Esophagus squamous epithelium (tissue), 5 donors: ENCODE measurements around the gene PGK1. TPM values are rescaled to one million over a fixed set of nuclear protein-coding genes. Genes with fewer than 3 reads are reported as not detected.
"Not testable (repeated sequence)": the region's sequence is repeated elsewhere in the genome, so short reads cannot be mapped to it uniquely, and the experiment has no call there.

Experiments used
- DNase-seq: peaks from one replicate; lab custom pipeline; 2025; lab: John Stamatoyannopoulos, UW
- H3K27ac ChIP-seq, 4 donors: fragments of 200-600 bp; sonication (generic); one replicate each; pipeline ENCODE4 v1.5.1; 2016 to 2019; ENCODE audit warnings: mild to moderate bottlenecking in 1 of 4
- H3K27me3 ChIP-seq, 4 donors: fragments of 200-600 bp; sonication (generic); 1 replicate in 3 of 4; 2 replicates in 1 of 4; pipeline versions ENCODE4 v1.5.1 to v1.6.0; 2017 to 2021; ENCODE audit warnings: antibody characterized with exemption in 1 of 4
- H3K36me3 ChIP-seq, 3 donors: fragments of 200-600 bp; sonication (generic); one replicate each; pipeline ENCODE4 v1.5.1; 2016 to 2019
- H3K4me1 ChIP-seq, 3 donors: fragments of 200-600 bp; sonication (generic); one replicate each; pipeline ENCODE4 v1.5.1; 2017 to 2019
- H3K4me3 ChIP-seq, 4 donors: fragments of 200-600 bp; sonication (generic); 1 replicate in 3 of 4; 2 replicates in 1 of 4; pipeline ENCODE4 v1.5.1; 2016 to 2019; ENCODE audit warnings: mild to moderate bottlenecking in 2 of 4, moderate library complexity in 1 of 4
- H3K9me3 ChIP-seq, 3 donors: fragments of 200-600 bp; sonication (generic); one replicate each; pipeline ENCODE4 v1.5.1; 2016 to 2019
- POLR2A ChIP-seq, 4 donors: fragments of 450-650 bp; IDR thresholded peaks; one replicate each; pipeline ENCODE4 v1.6.1; 2017; ENCODE audit warnings: antibody characterized with exemption in 4 of 4, mild to moderate bottlenecking in 4 of 4, moderate library complexity in 3 of 4
- WGBS, 2 donors: methylation state at CpG; one replicate each; pipeline ENCODE4 v1.1.5; 2018; 5-methylcytosine and 5-hydroxymethylcytosine counted together
- intact Hi-C: fragments of 100-400 bp; cut with DNase I; formaldehyde crosslinking; loops from one replicate; pipeline ENCODE4 v1.15.0; 2022
- total RNA-seq, 4 donors: library from RNA; depleted of rRNA; stranded (reverse); fragments of >200 nt; gene quantifications; one replicate each; pipeline ENCODE4 v1.1.0, GENCODE V29; 2016
- TF ChIP-seq, protein P1 (sequence below), 6 experiments: fragments of 450-650 bp in 4 of 6; fragments of 200-600 bp in 2 of 6; sonication (generic) in 2 of 6; IDR thresholded peaks; one replicate each; pipeline ENCODE4 v1.5.1; 2016 to 2019; ENCODE audit warnings: antibody characterized with exemption in 6 of 6, mild to moderate bottlenecking in 4 of 6, moderate library complexity in 4 of 6
- donor health status: DM: yes; HTN: yes; CAD: no.

Gene PGK1
- 100 to 1,000 TPM; 179 to 377 (median 336) TPM for total RNA-seq

DNA sequence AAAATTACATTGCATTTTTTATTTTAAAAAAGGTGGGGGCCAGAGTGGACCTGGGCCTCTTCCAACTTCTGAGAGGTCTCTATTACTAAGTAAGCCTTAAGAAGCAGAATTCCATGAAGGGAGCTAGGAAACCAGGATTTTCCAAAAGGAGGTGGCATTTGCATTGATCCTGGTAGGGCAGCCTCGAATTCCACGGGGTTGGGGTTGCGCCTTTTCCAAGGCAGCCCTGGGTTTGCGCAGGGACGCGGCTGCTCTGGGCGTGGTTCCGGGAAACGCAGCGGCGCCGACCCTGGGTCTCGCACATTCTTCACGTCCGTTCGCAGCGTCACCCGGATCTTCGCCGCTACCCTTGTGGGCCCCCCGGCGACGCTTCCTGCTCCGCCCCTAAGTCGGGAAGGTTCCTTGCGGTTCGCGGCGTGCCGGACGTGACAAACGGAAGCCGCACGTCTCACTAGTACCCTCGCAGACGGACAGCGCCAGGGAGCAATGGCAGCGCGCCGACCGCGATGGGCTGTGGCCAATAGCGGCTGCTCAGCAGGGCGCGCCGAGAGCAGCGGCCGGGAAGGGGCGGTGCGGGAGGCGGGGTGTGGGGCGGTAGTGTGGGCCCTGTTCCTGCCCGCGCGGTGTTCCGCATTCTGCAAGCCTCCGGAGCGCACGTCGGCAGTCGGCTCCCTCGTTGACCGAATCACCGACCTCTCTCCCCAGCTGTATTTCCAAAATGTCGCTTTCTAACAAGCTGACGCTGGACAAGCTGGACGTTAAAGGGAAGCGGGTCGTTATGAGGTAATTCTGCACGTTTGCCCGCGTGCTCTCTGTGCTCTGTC, at the start of gene PGK1:
PGK1 (plus strand) TSS at position 626 of the 824 bp plus-strand sequence; CDS start at position 719, 93 bp downstream.
- 0 to 41% methylated on average over 3 to 30 of the region's 72 CpGs for WGBS, 2 donors
- peak within 1 kb of the TSS; percentile 58 to 79 (median 76) for H3K4me3 ChIP-seq
- peak; percentile 73 for DNase-seq
- no peaks in the 10 kb centered on the region for H3K9me3 ChIP-seq
- H3K36me3 ChIP-seq: no peaks in the 10 kb centered on the region
- TF ChIP-seq POLR2A (IDR thresholded peaks at IDR 0.05): peak in 3 of 4 donors; percentile 27 to 95 (median 93)
- TF ChIP-seq, protein P1, sequence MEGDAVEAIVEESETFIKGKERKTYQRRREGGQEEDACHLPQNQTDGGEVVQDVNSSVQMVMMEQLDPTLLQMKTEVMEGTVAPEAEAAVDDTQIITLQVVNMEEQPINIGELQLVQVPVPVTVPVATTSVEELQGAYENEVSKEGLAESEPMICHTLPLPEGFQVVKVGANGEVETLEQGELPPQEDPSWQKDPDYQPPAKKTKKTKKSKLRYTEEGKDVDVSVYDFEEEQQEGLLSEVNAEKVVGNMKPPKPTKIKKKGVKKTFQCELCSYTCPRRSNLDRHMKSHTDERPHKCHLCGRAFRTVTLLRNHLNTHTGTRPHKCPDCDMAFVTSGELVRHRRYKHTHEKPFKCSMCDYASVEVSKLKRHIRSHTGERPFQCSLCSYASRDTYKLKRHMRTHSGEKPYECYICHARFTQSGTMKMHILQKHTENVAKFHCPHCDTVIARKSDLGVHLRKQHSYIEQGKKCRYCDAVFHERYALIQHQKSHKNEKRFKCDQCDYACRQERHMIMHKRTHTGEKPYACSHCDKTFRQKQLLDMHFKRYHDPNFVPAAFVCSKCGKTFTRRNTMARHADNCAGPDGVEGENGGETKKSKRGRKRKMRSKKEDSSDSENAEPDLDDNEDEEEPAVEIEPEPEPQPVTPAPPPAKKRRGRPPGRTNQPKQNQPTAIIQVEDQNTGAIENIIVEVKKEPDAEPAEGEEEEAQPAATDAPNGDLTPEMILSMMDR (IDR thresholded peaks at IDR 0.05): no peak
- peaks cover 0 to 42% (median 8%) of the 10 kb centered on the region in 3 donors for H3K4me1 ChIP-seq
- intact Hi-C loops: no loop called here
- H3K27me3 ChIP-seq: no peaks in the 10 kb centered on the region
- peak within 1 kb of the TSS; percentile 92 to 97 (median 95) for H3K27ac ChIP-seq

DNA sequence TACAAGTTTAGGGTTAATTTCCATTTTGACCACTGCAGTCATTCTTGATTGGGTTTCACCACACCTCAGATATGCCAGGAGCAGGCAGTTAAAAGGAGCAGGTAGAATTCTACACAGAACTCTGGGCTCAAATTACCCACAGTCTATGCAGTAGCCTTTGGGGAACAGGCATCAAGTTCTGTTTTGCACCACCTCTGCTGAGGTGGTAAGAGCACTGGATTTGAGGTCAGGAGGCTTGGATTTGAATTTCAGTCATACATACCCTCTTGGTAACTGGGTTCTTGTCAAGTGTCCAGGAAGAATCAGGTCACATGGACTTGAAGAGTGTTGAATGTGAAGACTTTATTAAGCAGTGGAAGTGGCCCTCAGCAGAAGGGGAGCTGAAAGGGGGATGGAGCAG, 40.4 kb upstream of the PGK1 start:
- no peak for DNase-seq
- Histone ChIP-seq H3K36me3 (no peaks in the 10 kb centered on the region), H3K27me3 (no peaks in the 10 kb centered on the region), H3K4me3 (no peak overlapping the region), H3K9me3 (no peaks in the 10 kb centered on the region), H3K4me1 (peaks cover 0 to 10% (median 5%) of the 10 kb centered on the region in 3 donors), H3K27ac (no peak overlapping the region)
- TF ChIP-seq, protein P1 (IDR thresholded peaks at IDR 0.05): no peak
- TF ChIP-seq POLR2A (IDR thresholded peaks at IDR 0.05): no peak
- intact Hi-C loops: no loop called here

DNA sequence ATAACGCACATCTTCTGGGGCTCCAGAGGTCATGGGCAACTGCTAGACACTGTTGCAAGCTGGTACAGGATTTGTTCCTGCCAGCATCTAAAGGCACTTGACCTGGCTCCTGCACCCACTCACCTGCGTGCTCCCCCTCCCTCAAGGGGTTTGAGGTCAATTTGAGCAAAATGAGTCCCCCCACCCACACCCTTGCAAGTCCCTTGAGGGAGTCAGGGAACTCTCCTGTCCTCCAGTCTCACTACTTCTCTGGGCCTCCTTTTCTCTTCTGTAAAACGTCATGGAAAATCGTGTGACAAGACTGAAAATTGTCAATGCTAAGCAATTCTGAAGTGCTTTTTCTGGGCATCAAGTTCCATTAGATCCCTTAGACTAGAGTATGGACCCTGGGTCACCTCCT, 39.9 kb upstream of the PGK1 start:
- intact Hi-C loops: no loop called here
- H3K9me3 ChIP-seq: no peaks in the 10 kb centered on the region
- H3K27ac ChIP-seq: no peak overlapping the region
- H3K27me3 ChIP-seq: no peaks in the 10 kb centered on the region
- peaks cover 0 to 10% (median 5%) of the 10 kb centered on the region in 3 donors for H3K4me1 ChIP-seq
- TF ChIP-seq, protein P1 (IDR thresholded peaks at IDR 0.05): no peak
- no peak for TF ChIP-seq POLR2A (IDR thresholded peaks at IDR 0.05)
- no peak overlapping the region for H3K4me3 ChIP-seq
- no peak for DNase-seq
- 46 to 83% methylated on average over 2 to 4 of the region's 4 CpGs for WGBS, 2 donors
- no peaks in the 10 kb centered on the region for H3K36me3 ChIP-seq

DNA sequence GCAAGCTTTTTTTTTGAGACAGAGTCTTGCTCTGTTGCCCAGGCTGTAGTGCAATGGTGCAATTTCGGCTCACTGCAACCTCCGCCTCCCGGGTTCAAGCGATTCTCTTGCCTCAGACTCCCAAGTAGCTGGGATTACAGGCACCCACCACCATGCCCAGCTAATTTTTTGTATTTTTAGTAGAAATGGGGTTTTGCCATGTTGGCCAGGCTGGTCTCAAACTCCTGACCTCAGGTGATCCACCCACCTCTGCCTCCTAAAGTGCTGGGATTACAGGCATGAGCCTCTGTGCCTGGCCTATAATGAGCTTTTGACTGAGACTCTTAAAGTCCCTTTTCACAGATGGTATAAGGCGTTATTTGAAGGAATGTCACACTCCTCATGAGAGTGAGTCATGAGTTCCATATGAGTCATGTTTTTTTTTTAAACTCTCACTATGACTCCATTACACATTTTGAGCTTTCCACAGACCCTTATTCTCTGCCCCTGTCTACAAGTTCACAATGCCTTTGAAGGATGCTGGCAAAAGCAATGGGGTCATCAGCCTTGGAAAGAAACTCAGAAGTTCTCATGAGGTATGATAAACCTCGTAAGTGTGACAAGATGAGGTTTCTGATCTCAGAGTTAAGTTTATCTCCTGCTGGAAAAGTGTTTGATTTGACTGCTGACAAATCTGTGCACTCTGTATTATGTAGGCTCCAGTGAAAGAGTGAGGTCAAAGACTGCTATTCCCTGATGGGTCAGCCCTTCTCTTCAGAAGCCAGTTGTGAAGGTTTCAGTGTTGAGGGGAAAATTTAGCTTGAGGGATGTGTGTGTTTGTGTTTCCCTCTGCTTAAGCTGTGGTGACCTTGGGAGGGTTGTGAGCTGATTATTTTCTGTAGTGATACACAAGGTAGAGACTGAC, 39.1 kb upstream of the PGK1 start:
- DNase-seq, H3K27me3 ChIP-seq, H3K9me3 ChIP-seq, intact Hi-C loops, H3K4me3 ChIP-seq, H3K36me3 ChIP-seq: not testable (repeated sequence)
- peak overlapping the region; percentile 14 to 64 (median 48) for H3K27ac ChIP-seq
- 60 to 63% methylated on average over 6 of the region's 6 CpGs for WGBS, 2 donors
- peaks cover 0 to 10% (median 5%) of the 10 kb centered on the region in 3 donors for H3K4me1 ChIP-seq

DNA sequence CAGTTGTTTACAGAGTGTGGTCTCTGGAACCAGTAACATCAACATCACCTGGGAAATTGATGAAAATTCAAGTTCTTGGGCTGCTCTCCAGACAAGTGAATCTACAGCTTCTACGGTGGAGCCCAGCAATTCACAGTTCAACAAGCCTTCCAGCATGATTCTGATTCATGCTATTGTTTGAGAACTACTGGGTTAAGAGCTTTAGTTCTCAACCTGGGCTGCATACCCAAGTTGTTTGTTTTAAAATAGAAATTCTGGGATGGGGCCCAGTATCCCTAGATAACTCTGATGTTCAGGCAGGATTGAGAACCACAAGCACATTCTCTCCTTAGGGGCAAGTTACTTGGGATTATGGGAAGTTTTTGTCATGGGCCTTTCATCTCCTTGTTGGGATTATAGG, 37.9 kb upstream of the PGK1 start:
- H3K36me3 ChIP-seq: no peaks in the 10 kb centered on the region
- no peak overlapping the region for H3K4me3 ChIP-seq
- intact Hi-C loops: no loop called here
- H3K27ac ChIP-seq: peak overlapping the region in 1 of 4 donors; percentile 63
- H3K4me1 ChIP-seq: peaks cover 0 to 10% (median 5%) of the 10 kb centered on the region in 3 donors
- no peak for DNase-seq
- TF ChIP-seq, protein P1 (IDR thresholded peaks at IDR 0.05): no peak
- TF ChIP-seq POLR2A (IDR thresholded peaks at IDR 0.05): no peak
- 17 to 43% methylated on average over 1 of the region's 1 CpG for whole genome bisulfite sequencing, 2 donors
- no peaks in the 10 kb centered on the region for H3K27me3 ChIP-seq
- H3K9me3 ChIP-seq: no peaks in the 10 kb centered on the region
